Cardiac muscle cell (in vitro differentiated cells and primary cell): ENCODE results near the gene CUL3. TPM values are rescaled to one million over a fixed set of nuclear protein-coding genes. Genes with fewer than 3 reads are reported as not detected.

Source experiments
- DNase-seq, 2 donors: peaks; one replicate each; pipeline versions ENCODE4 v3.0.0 to v3.0.0-alpha.2; 2010 to 2017; ENCODE audit warnings: low read depth in 1 of 2, low spot score in 1 of 2
- H3K27ac ChIP-seq: fragments of 200-600 bp; sonication (generic); 2 replicates; pipeline ENCODE4 v1.5.1; 2016
- H3K27me3 ChIP-seq: fragments of 200-600 bp; sonication (generic); 2 replicates; pipeline ENCODE4 v1.6.0; 2016; ENCODE audit warnings: control low read depth
- H3K36me3 ChIP-seq: fragments of 200-600 bp; sonication (generic); 2 replicates; pipeline ENCODE4 v1.5.1; 2016; ENCODE audit warnings: control low read depth
- H3K4me1 ChIP-seq: fragments of 200-600 bp; sonication (generic); 2 replicates; pipeline ENCODE4 v1.8.1; 2017; ENCODE audit warnings: low read depth, mild to moderate bottlenecking, mixed run types
- H3K4me3 ChIP-seq: fragments of 200-600 bp; sonication (generic); 2 replicates; pipeline ENCODE4 v1.5.1; 2016; ENCODE audit warnings: mild to moderate bottlenecking
- H3K9me3 ChIP-seq: fragments of 200-600 bp; sonication (generic); 2 replicates; pipeline ENCODE4 v1.5.1; 2017; ENCODE audit warnings: low read depth, mild to moderate bottlenecking, control low read depth
- polyA plus RNA-seq: library from polyadenylated mRNA; unstranded; fragments of >200 nt; fragmentation: Nextera tagmentation; extraction: Ambion mirVana; gene quantifications from 2 replicates; pipeline ENCODE4 v1.2.1, GENCODE V29; 2016
- total RNA-seq: library from RNA; depleted of rRNA; stranded (reverse); fragments of >200 nt; gene quantifications from 2 replicates; pipeline ENCODE4 v1.2.3, GENCODE V29; 2016
- TF ChIP-seq, protein P1 (sequence below): IDR thresholded peaks from 2 replicates; pipeline ENCODE4 v1.5.1; 2012; ENCODE audit warnings: low read depth, mild to moderate bottlenecking, low read length

The CUL3 gene
- total and polyA plus RNA-seq, 2 experiments from 2014 or later = 47.6 to 78.8 TPM

DNA sequence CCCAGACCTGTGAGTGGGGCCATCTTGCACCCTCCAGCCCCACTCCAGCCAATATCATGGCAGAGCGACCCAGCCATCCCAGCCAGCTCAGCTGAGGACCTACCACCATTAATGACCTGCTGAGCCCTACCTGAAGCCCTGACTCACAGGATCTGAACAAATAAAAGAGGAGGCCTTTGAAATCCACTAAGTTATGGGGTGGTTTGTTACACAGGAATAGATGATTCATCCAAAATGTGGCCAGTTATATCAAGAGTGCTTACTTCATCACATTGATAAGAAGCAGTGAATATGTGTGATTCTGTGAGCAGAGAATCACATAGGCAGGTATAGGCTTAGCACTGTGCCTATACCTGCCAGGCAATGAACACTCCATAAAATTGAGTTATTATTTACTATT is 148.5 kb downstream of the CUL3 start:
- no peak overlapping the region for H3K27ac ChIP-seq
- DNase-seq = peak in 1 of 2 donors; percentile 26
- no peaks in the 10 kb centered on the region for H3K27me3 ChIP-seq
- TF ChIP-seq, protein P1, sequence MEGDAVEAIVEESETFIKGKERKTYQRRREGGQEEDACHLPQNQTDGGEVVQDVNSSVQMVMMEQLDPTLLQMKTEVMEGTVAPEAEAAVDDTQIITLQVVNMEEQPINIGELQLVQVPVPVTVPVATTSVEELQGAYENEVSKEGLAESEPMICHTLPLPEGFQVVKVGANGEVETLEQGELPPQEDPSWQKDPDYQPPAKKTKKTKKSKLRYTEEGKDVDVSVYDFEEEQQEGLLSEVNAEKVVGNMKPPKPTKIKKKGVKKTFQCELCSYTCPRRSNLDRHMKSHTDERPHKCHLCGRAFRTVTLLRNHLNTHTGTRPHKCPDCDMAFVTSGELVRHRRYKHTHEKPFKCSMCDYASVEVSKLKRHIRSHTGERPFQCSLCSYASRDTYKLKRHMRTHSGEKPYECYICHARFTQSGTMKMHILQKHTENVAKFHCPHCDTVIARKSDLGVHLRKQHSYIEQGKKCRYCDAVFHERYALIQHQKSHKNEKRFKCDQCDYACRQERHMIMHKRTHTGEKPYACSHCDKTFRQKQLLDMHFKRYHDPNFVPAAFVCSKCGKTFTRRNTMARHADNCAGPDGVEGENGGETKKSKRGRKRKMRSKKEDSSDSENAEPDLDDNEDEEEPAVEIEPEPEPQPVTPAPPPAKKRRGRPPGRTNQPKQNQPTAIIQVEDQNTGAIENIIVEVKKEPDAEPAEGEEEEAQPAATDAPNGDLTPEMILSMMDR = no peak
- H3K4me1 ChIP-seq = no peaks in the 10 kb centered on the region
- H3K4me3 ChIP-seq = no peak overlapping the region
- H3K9me3 ChIP-seq = no peaks in the 10 kb centered on the region
- no peaks in the 10 kb centered on the region for H3K36me3 ChIP-seq

DNA sequence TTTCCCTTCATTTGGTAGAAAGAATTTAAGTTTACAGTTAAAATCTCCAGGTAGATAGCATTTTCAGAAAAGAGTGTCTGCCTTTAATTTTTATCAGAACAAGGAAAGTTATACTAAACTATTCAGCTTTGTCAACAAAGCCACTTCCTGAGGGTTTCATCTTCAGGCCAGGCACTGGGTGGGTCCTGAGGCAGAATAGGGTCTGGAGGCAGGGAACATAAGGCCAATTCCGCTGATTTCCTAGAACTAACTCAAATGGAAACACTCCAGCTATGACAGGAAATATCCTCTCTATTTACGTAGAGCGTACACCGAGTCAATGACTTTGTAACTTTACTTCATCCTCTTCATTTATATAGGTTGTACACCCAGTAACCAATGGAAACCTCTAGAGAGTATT is 150.5 kb downstream of the CUL3 start:
- no peaks in the 10 kb centered on the region for H3K36me3 ChIP-seq
- TF ChIP-seq, protein P1 = no peak

DNA sequence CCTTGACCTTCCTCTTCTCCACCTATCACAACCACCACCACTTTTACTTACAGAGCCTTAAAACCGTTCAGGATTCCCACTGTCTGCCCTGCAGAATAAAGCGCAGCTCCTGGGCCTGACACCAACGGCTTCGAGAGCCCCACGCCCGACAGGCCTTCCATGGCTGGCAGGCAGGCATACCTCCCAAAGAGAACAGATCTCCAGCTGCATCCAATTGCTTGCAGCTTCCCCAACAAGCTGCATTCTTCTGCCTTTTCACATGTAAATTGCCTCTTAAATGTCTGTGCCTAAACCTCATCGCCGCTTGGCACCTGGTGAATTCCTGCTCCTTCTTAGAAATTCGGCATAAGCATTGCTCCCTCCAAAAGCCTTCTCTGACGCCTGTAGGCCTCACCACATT is 151.7 kb downstream of the CUL3 start:
- TF ChIP-seq, protein P1 = no peak
- Histone ChIP-seq H3K9me3 (no peaks in the 10 kb centered on the region), H3K4me3 (no peak overlapping the region), H3K27ac (no peak overlapping the region), H3K36me3 (no peaks in the 10 kb centered on the region), H3K4me1 (no peaks in the 10 kb centered on the region), H3K27me3 (no peaks in the 10 kb centered on the region)
- DNase-seq = no peak

More for the DNA sequence above, 150.5 kb downstream of the CUL3 start:
- Histone ChIP-seq H3K27ac (no peak overlapping the region), H3K4me3 (no peak overlapping the region), H3K9me3 (no peaks in the 10 kb centered on the region), H3K4me1 (no peaks in the 10 kb centered on the region), H3K27me3 (no peaks in the 10 kb centered on the region)
- DNase-seq = no peak

DNA sequence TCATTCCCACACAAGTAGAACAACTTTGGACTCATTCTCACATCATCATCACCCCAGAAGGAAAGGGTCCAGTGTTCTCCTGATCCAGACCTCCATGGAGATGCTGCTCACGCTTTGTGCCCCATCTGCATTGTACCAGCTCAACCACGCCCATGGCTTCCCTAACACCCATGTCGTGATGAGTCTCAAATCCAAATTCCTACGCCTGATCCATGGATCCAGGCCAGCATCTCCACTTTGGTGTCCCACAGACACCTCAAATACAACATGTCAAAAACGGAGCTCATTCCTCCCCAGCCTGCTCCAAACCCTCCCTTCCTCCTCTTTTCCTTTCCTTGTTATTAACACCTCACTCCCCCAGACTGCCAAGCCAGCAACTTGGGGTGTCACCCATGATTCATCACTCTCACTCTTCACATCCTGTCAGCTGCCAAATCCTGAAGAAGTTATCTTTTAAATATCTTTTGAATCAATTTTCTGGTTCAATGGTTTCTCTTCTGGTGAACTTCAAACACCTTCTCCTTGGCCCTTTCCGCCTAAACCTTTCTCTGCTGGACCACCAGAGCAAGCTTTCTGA is 153.1 kb downstream of the CUL3 start:
- no peaks in the 10 kb centered on the region for H3K4me1 ChIP-seq
- no peaks in the 10 kb centered on the region for H3K9me3 ChIP-seq
- H3K4me3 ChIP-seq = no peak overlapping the region
- no peak for DNase-seq
- TF ChIP-seq, protein P1 = no peak
- no peak overlapping the region for H3K27ac ChIP-seq
- no peaks in the 10 kb centered on the region for H3K27me3 ChIP-seq
- H3K36me3 ChIP-seq = no peaks in the 10 kb centered on the region

DNA sequence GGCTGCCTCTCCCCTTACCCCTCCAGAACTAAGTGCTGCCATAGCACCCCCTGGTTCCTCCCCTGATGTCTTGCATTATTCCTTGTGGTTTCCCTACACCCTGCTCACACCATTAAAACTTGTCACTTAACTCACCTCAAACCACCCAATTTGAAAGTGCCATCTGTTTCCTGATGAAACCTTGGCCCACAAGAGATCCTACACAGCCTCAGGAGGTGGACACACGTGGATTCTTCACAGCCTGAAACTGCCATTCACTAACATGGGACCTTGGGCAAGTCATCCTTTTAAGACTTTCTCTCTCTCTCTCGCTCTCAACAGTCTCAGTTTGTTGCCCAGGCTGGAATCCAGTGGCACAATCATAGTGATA is 155.7 kb downstream of the CUL3 start:
- H3K27me3 ChIP-seq = no peaks in the 10 kb centered on the region
- H3K4me3 ChIP-seq = no peak overlapping the region
- TF ChIP-seq, protein P1 = no peak
- no peaks in the 10 kb centered on the region for H3K36me3 ChIP-seq
- no peak overlapping the region for H3K27ac ChIP-seq
- H3K9me3 ChIP-seq = no peaks in the 10 kb centered on the region
- no peak for DNase-seq
- H3K4me1 ChIP-seq = no peaks in the 10 kb centered on the region
